HEK293 (cell line): ENCODE measurements around the gene PYCR2.

Experiments
- CTCF ChIA-PET: fragments of 350-600 bp; formaldehyde crosslinking; extraction: SDS; loops from one replicate; lab custom pipeline; 2021; ENCODE audit warnings: antibody characterized with exemption; lab: Yijun Ruan, JAX
- POLR2A ChIA-PET: fragments of 300-600 bp; formaldehyde crosslinking; extraction: SDS; loops from one replicate; lab custom pipeline; 2020; ENCODE audit warnings: antibody characterized with exemption, inconsistent platforms; lab: Yijun Ruan, JAX
- H3K27ac ChIP-seq: fragments of 200-500 bp; sonication (Bioruptor generic); 2 replicates; pipeline ENCODE4 v1.5.1; 2014; ENCODE audit warnings: low read depth, low read length, control low read depth, inconsistent platforms; ENCODE audit errors: extremely low read depth
- H3K36me3 ChIP-seq, 2 experiments: fragments of 200-500 bp in 1 of 2; sonication (Bioruptor generic) in 1 of 2; 1 replicate in 1 of 2; 2 replicates in 1 of 2; pipeline ENCODE4 v1.5.1; 2014 to 2017; ENCODE audit warnings: inconsistent platforms in 2 of 2, low read length in 2 of 2; ENCODE audit not compliant: control insufficient read depth in 2 of 2, insufficient read depth in 1 of 2
- H3K4me1 ChIP-seq: fragments of 200-500 bp; sonication (Bioruptor generic); 2 replicates; pipeline ENCODE4 v1.5.1; 2014; ENCODE audit warnings: mild to moderate bottlenecking, low read length, inconsistent platforms; ENCODE audit not compliant: control insufficient read depth, insufficient read depth
- H3K4me3 ChIP-seq: 2 replicates; pipeline ENCODE4 v1.5.1; 2011; ENCODE audit warnings: low read depth, mild to moderate bottlenecking, control low read depth, low read length, moderate library complexity
- H3K9me3 ChIP-seq: fragments of 200-500 bp; sonication (Bioruptor generic); 2 replicates; pipeline ENCODE4 v1.5.1; 2014; ENCODE audit warnings: low read depth, low read length, inconsistent platforms; ENCODE audit not compliant: control insufficient read depth, insufficient read depth
- GFI1B ChIP-seq: fragments of 450-650 bp; formaldehyde crosslinking; IDR thresholded peaks from 2 replicates; pipeline ENCODE4 v1.5.1; 2016; ENCODE audit warnings: missing biosample characterization, missing genetic modification characterization
- GLIS2 ChIP-seq: fragments of 450-650 bp; formaldehyde crosslinking; IDR thresholded peaks from 2 replicates; pipeline ENCODE4 v1.5.1; 2016; ENCODE audit warnings: missing biosample characterization, missing genetic modification characterization
- SP2 ChIP-seq: fragments of 450-650 bp; formaldehyde crosslinking; IDR thresholded peaks from 2 replicates; pipeline ENCODE4 v1.5.1; 2016; ENCODE audit warnings: missing biosample characterization, missing genetic modification characterization
- SP3 ChIP-seq: fragments of 450-650 bp; formaldehyde crosslinking; IDR thresholded peaks from 2 replicates; pipeline ENCODE4 v1.5.1; 2016; ENCODE audit warnings: missing biosample characterization, missing genetic modification characterization
- YY2 ChIP-seq: fragments of 450-650 bp; formaldehyde crosslinking; IDR thresholded peaks from 2 replicates; pipeline ENCODE4 v1.5.1; 2016; ENCODE audit warnings: missing biosample characterization, missing genetic modification characterization
- ZBTB1 ChIP-seq: fragments of 450-650 bp; formaldehyde crosslinking; IDR thresholded peaks from 2 replicates; pipeline ENCODE4 v1.5.1; 2016; ENCODE audit warnings: missing biosample characterization, missing genetic modification characterization
- ZBTB11 ChIP-seq: fragments of 450-650 bp; formaldehyde crosslinking; conservative IDR thresholded peaks from 2 replicates; pipeline ENCODE4 v1.5.1; 2016; ENCODE audit warnings: low read depth, missing biosample characterization, missing genetic modification characterization
- ZBTB20 ChIP-seq: fragments of 450-650 bp; formaldehyde crosslinking; IDR thresholded peaks from 2 replicates; pipeline ENCODE4 v1.5.1; 2016; ENCODE audit warnings: missing biosample characterization, missing genetic modification characterization
- ZBTB26 ChIP-seq: fragments of 450-650 bp; formaldehyde crosslinking; optimal IDR thresholded peaks from 2 replicates; pipeline ENCODE3; 2016; ENCODE audit warnings: missing biosample characterization, mild to moderate bottlenecking, missing genetic modification characterization
- ZBTB44 ChIP-seq: fragments of 450-650 bp; IDR thresholded peaks from 2 replicates; pipeline ENCODE4 v1.5.1; 2018; ENCODE audit warnings: missing biosample characterization, mild to moderate bottlenecking, missing genetic modification characterization
- ZFHX2 ChIP-seq: fragments of 450-650 bp; formaldehyde crosslinking; conservative IDR thresholded peaks from 2 replicates; pipeline ENCODE4 v1.5.1; 2016; ENCODE audit warnings: missing biosample characterization, missing genetic modification characterization
- ZNF169 ChIP-seq: fragments of 450-650 bp; formaldehyde crosslinking; IDR thresholded peaks from 2 replicates; pipeline ENCODE4 v1.5.1; 2016; ENCODE audit warnings: missing biosample characterization, missing genetic modification characterization
- ZNF324 ChIP-seq: fragments of 450-650 bp; formaldehyde crosslinking; IDR thresholded peaks from 2 replicates; pipeline ENCODE4 v1.5.1; 2016; ENCODE audit warnings: missing biosample characterization, missing genetic modification characterization
- ZNF426 ChIP-seq: fragments of 450-650 bp; formaldehyde crosslinking; IDR thresholded peaks from 2 replicates; pipeline ENCODE4 v1.5.1; 2017; ENCODE audit warnings: missing biosample characterization, missing genetic modification characterization, mild to moderate bottlenecking, inconsistent platforms, moderate library complexity
- ZNF529 ChIP-seq: fragments of 450-650 bp; formaldehyde crosslinking; IDR thresholded peaks from 2 replicates; pipeline ENCODE4 v1.5.1; 2017; ENCODE audit warnings: missing genetic modification characterization, missing biosample characterization; ENCODE audit not compliant: insufficient replicate concordance
- ZNF544 ChIP-seq: fragments of 450-650 bp; formaldehyde crosslinking; IDR thresholded peaks from 2 replicates; pipeline ENCODE4 v1.5.0; 2017; ENCODE audit warnings: missing biosample characterization, missing genetic modification characterization
- ZNF560 ChIP-seq: fragments of 450-650 bp; formaldehyde crosslinking; IDR thresholded peaks from 2 replicates; pipeline ENCODE4 v1.5.1; 2017; ENCODE audit warnings: missing biosample characterization, missing genetic modification characterization, borderline replicate concordance
- ZNF624 ChIP-seq: fragments of 450-650 bp; formaldehyde crosslinking; IDR thresholded peaks from 2 replicates; pipeline ENCODE4 v1.5.1; 2017; ENCODE audit warnings: missing biosample characterization, missing genetic modification characterization
- ZNF626 ChIP-seq: fragments of 450-650 bp; sonication (Bioruptor Pico); formaldehyde crosslinking; IDR thresholded peaks from 2 replicates; pipeline ENCODE4 v1.5.1; 2018; ENCODE audit warnings: missing biosample characterization, missing genetic modification characterization, inconsistent platforms
- ZNF76 ChIP-seq: fragments of 450-650 bp; formaldehyde crosslinking; IDR thresholded peaks from 2 replicates; pipeline ENCODE4; 2016; ENCODE audit warnings: low read depth, missing biosample characterization, missing genetic modification characterization, borderline replicate concordance
- ZNF837 ChIP-seq: fragments of 450-650 bp; formaldehyde crosslinking; IDR thresholded peaks from 2 replicates; pipeline ENCODE4 v1.5.1; 2016; ENCODE audit warnings: missing biosample characterization, missing genetic modification characterization
- TF ChIP-seq, protein P1 (sequence below): fragments of 450-650 bp; formaldehyde crosslinking; IDR thresholded peaks from 2 replicates; pipeline ENCODE4 v1.5.1; 2016; ENCODE audit warnings: missing biosample characterization, missing genetic modification characterization
- TF ChIP-seq, protein P2 (sequence below): fragments of 450-650 bp; formaldehyde crosslinking; IDR thresholded peaks from 2 replicates; pipeline ENCODE4 v1.5.1; 2016; ENCODE audit warnings: missing biosample characterization, missing genetic modification characterization, low read depth

PYCR2 gene

DNA sequence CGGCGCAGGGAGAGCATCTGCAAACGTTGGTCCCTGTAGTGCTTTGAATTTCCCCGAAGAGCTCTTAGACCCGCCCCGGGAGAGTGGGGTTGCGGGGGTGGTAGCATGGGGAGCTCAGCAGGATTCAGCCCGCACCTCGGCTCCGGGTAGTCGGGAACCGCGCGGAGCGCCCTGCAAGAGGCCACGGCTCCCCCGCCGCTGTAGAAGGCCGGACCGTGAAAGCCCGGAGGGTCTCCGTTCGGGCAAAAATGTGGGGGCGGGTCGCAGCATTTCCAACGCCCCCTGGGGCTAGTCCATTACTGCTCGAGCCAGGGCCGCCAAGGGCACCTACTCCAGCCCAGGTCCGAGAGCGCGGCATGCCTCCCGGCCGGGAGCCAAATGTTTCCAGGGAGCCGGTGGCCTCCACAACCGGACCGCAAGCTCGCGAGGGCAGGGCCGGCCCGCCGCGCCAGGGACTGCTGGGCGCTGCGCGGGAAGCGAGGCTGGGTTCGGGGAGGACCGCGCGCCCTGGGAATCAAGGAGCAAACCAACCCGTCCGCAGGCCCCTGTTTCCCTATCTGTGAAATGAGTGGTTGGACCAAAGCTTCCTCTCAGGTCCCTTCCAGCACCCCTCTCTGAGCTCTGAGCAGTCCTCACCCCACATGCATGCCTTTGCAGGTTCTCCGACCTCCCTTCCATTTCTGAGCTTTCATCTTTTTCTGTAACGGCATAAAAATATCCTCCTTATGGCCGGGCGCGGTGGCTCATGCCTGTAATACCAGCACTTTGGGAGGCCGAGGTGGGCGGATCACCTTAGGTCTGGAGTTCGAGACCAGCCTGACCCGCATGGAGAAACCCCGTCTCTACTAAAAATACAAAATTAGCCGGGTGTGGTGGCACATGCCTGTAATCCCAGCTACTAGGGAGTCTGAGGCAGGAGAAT lies 41.1 kb downstream of the PYCR2 start (continued):
- no peak for TF ChIP-seq GFI1B (tag by site-specific recombination)
- TF ChIP-seq ZBTB11, result no peak
- TF ChIP-seq ZNF560 (tag by site-specific recombination), result no peak
- peak; percentile 65 for TF ChIP-seq ZBTB26 (tag by site-specific recombination)
- peak; percentile 81 for TF ChIP-seq ZBTB20 (tag by site-specific recombination)
- no peak for TF ChIP-seq ZNF544 (tag by site-specific recombination)
- no peak for TF ChIP-seq ZNF626
- peak; percentile 69 for TF ChIP-seq ZFHX2 (tag by site-specific recombination)
- peak; percentile 84 for TF ChIP-seq GLIS2
- no peak; the same call in 1 of the 2 replicates for TF ChIP-seq SP3 (tag by site-specific recombination)
- TF ChIP-seq ZNF169, result no peak
- no peak for TF ChIP-seq ZNF426
- TF ChIP-seq SP2, result peak; percentile 34
- TF ChIP-seq ZNF529 (tag by site-specific recombination), result no peak
- no peak for TF ChIP-seq ZBTB1
- TF ChIP-seq ZNF324 (tag by site-specific recombination), result 0 out of 2 replicates have a peak, but pooled peaks have one; percentile 18
- TF ChIP-seq, protein P1, sequence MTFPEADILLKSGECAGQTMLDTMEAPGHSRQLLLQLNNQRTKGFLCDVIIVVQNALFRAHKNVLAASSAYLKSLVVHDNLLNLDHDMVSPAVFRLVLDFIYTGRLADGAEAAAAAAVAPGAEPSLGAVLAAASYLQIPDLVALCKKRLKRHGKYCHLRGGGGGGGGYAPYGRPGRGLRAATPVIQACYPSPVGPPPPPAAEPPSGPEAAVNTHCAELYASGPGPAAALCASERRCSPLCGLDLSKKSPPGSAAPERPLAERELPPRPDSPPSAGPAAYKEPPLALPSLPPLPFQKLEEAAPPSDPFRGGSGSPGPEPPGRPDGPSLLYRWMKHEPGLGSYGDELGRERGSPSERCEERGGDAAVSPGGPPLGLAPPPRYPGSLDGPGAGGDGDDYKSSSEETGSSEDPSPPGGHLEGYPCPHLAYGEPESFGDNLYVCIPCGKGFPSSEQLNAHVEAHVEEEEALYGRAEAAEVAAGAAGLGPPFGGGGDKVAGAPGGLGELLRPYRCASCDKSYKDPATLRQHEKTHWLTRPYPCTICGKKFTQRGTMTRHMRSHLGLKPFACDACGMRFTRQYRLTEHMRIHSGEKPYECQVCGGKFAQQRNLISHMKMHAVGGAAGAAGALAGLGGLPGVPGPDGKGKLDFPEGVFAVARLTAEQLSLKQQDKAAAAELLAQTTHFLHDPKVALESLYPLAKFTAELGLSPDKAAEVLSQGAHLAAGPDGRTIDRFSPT (tag by site-specific recombination), result no peak
- TF ChIP-seq ZNF624 (tag by site-specific recombination), result no peak

DNA sequence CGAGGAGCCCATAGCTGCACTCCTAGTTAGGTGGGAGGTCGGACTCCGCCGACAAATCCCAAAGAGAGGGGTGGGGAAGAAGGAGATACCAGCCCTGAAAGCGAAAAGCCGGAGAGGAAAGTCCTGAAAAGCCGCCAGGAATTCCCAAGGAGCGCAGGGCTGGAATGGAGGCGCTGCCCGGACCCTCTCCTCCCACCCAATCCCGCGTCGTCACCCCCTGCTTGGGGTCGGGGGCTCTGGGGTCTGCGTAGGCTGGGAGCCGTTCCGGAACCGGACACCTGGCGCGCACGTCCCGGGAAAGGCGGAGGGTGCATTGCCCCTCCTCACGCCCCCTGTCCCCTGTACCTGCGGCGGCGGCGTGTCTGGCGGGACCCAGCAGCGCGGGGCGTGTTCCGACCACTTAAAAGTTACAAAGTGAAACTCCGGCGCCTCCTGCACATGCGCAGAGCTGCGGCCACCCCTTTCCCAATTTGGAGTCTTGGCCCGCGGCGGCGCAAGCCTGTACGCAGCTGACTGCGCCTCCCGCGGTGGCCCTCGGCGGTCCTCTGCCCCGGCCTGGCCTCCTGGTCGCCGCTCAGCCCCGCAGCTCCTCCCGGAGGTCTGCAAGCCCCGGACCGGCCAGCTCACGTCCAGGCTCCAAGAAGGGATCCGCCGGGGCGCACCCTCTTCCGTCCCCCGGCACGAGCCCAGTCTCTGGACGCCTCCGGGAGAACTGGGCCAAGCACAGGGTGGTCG lies 41.9 kb downstream of the PYCR2 start, which contains the start of gene TMEM63A:
Gene TMEM63A (minus strand): TSS at position 422 of the 735 bp plus-strand sequence. CDS start 4,800 bp downstream, outside the sequence.
- POLR2A ChIA-PET, result interaction anchor here (0.5 to 3.6 kb wide), 32 partner anchors 9 to 1844 kb away, joined by 3 to 31 read pairs (median 6); partner anchors contain the start of genes ENAH, EPHX1, H3-3A and LBR
- Histone ChIP-seq H3K27ac (peak within 1 kb of the TSS; percentile 76), H3K4me1 (no peaks in the 10 kb centered on the region; the same call in 1 of the 2 replicates), H3K4me3 (peak within 1 kb of the TSS; percentile 86), H3K36me3 (peaks cover 0 to 8% of the 10 kb centered on the region in 2 experiments; a peak in 1 of 3 replicates), H3K9me3 (no peaks in the 10 kb centered on the region)
- CTCF ChIA-PET, result interaction anchor here (0.6 to 2.4 kb wide), 20 partner anchors 11 to 1209 kb away, joined by 3 to 13 read pairs (median 4); no protein-coding TSS in a partner anchor
- TF ChIP-seq, protein P2, sequence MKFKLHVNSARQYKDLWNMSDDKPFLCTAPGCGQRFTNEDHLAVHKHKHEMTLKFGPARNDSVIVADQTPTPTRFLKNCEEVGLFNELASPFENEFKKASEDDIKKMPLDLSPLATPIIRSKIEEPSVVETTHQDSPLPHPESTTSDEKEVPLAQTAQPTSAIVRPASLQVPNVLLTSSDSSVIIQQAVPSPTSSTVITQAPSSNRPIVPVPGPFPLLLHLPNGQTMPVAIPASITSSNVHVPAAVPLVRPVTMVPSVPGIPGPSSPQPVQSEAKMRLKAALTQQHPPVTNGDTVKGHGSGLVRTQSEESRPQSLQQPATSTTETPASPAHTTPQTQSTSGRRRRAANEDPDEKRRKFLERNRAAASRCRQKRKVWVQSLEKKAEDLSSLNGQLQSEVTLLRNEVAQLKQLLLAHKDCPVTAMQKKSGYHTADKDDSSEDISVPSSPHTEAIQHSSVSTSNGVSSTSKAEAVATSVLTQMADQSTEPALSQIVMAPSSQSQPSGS (tag by site-specific recombination), result no peak
- TF ChIP-seq ZNF76 (tag by site-specific recombination) (peak; percentile 15; the same call in 1 of the 2 replicates), YY2 (tag by site-specific recombination) (0 out of 2 replicates have a peak, but pooled peaks have one; percentile 26), SP3 (tag by site-specific recombination) (peak; percentile 80), ZNF837 (tag by site-specific recombination) (no peak), ZBTB26 (tag by site-specific recombination) (peak; percentile 82), ZBTB44 (peak; percentile 11; the same call in 1 of the 2 replicates)
